Glutamatergic neuron (in vitro differentiated cells): ENCODE measurements around the gene CSTA. TPM values are rescaled to one million over a fixed set of nuclear protein-coding genes. Genes with fewer than 3 reads are reported as not detected.

Experiments
- DNase-seq: peaks from one replicate; pipeline ENCODE4 v3.0.0; 2022
- H3K27ac Mint-ChIP-seq: one replicate; pipeline ENCODE4 v1.8.0; 2020; ENCODE audit warnings: mild to moderate bottlenecking, mixed read lengths, inconsistent platforms; ENCODE audit not compliant: unreplicated experiment
- H3K27me3 Mint-ChIP-seq: one replicate; pipeline ENCODE4 v1.8.0; 2020; ENCODE audit warnings: mild to moderate bottlenecking, moderate library complexity, mixed read lengths, inconsistent platforms; ENCODE audit not compliant: unreplicated experiment
- H3K36me3 Mint-ChIP-seq: one replicate; pipeline ENCODE4 v1.8.0; 2020; ENCODE audit warnings: mild to moderate bottlenecking, mixed read lengths, inconsistent platforms; ENCODE audit not compliant: unreplicated experiment
- H3K4me1 Mint-ChIP-seq: one replicate; pipeline ENCODE4 v1.8.0; 2020; ENCODE audit warnings: mild to moderate bottlenecking, low read depth, mixed read lengths, inconsistent platforms; ENCODE audit not compliant: unreplicated experiment
- H3K4me3 Mint-ChIP-seq: one replicate; pipeline ENCODE4 v1.8.0; 2020; ENCODE audit warnings: mild to moderate bottlenecking, mixed read lengths, inconsistent platforms; ENCODE audit not compliant: unreplicated experiment
- H3K9me3 Mint-ChIP-seq: one replicate; pipeline ENCODE4 v1.8.0; 2020; ENCODE audit warnings: mild to moderate bottlenecking, moderate library complexity, mixed read lengths, inconsistent platforms; ENCODE audit not compliant: unreplicated experiment
- total RNA-seq: library from RNA; stranded (reverse); fragmentation: NEBNext Ultra II Directional; extraction: Animal tissue kit (Norgen Biotek cat#: 25700); gene quantifications from one replicate; pipeline ENCODE4 v1.2.1, GENCODE V29; 2021; ENCODE audit not compliant: unreplicated experiment
- TF ChIP-seq, protein P1 (sequence below): fragments of 200-600 bp; sonication (generic); IDR thresholded peaks from one replicate; pipeline ENCODE4 v1.5.0; 2021; ENCODE audit not compliant: partially characterized antibody, unreplicated experiment

The CSTA gene
- total RNA-seq, 1 donor from 2014 or later = not detected

DNA sequence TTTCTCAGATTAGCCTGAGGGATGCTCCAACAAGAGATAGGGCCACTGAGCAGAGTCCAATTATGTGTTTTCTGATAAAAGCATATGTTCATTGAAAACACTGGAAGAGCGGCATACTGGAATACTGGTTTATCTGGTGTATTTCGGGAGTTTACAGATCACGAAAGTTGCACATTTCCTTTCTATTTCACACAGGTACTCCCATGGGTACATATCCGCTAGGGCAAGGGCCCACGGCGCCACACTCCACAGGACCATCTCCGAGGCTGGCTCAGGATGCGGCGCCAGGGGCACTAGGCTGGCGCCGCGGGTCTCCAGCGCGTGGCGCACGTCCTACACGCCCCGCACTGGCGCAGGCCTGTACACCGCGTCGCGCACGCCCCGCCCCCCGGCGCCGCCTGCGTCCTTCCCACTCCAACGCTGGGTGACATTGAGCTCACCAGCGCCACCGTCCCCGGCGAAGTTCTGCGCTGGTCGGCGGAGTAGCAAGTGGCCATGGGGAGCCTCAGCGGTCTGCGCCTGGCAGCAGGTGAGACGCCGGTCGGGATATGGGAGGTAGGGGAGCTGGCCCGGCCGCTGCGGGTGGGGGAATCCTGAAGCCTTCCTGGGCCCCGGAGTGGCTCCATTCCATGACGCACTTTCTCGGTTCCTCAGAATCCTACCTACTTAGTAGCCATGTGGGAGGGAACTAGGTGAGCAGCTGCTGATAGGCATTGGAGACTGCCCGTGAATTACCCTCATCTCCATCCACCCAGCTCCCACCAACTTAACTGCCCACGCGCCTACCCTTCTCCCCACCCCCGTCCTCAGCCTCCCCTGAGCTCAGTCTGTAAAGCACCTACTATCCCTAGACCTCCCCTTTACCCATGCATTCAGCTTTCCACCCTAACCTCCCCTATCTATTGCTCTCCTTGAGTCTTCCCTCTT, 59.0 kb downstream of the CSTA start, which contains the start of gene FAM162A:
Gene FAM162A, plus strand, starts transcription at position 412 of the 927 bp plus-strand sequence. Its CDS starts 84 bp downstream, at position 496.
- TF ChIP-seq, protein P1, sequence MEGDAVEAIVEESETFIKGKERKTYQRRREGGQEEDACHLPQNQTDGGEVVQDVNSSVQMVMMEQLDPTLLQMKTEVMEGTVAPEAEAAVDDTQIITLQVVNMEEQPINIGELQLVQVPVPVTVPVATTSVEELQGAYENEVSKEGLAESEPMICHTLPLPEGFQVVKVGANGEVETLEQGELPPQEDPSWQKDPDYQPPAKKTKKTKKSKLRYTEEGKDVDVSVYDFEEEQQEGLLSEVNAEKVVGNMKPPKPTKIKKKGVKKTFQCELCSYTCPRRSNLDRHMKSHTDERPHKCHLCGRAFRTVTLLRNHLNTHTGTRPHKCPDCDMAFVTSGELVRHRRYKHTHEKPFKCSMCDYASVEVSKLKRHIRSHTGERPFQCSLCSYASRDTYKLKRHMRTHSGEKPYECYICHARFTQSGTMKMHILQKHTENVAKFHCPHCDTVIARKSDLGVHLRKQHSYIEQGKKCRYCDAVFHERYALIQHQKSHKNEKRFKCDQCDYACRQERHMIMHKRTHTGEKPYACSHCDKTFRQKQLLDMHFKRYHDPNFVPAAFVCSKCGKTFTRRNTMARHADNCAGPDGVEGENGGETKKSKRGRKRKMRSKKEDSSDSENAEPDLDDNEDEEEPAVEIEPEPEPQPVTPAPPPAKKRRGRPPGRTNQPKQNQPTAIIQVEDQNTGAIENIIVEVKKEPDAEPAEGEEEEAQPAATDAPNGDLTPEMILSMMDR = peak; percentile 26
- Mint-ChIP-seq H3K4me1 (peaks cover 13% of the 10 kb centered on the region), H3K4me3 (peak within 1 kb of the TSS; percentile 86), H3K27ac (peak within 1 kb of the TSS; percentile 96), H3K9me3 (no peaks in the 10 kb centered on the region), H3K36me3 (no peaks in the 10 kb centered on the region), H3K27me3 (no peaks in the 10 kb centered on the region)
- peak; percentile 97 for DNase-seq

DNA sequence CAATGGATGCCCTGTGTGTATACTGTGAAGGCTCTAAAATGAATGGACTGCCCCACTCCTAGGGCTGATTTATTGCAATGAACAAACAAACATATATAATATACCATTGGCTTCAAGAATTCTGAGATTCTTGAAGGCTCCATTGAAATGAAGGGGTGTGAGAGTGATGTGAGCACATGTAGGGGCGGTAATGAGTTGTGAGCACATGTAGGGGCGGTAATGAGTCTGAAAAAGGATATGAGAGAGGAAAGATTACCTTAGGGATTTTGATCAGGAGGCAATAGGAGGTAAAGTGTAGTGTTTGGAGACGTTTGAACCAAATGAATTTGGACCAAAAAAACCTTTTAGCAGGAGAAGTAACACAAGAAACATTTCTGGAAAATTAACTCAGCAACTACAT, 62.7 kb downstream of the CSTA start:
- TF ChIP-seq, protein P1 = no peak
- Mint-ChIP-seq H3K4me1 (peaks cover 22% of the 10 kb centered on the region), H3K9me3 (no peaks in the 10 kb centered on the region), H3K36me3 (no peaks in the 10 kb centered on the region), H3K27ac (no peak overlapping the region), H3K4me3 (no peak overlapping the region), H3K27me3 (no peaks in the 10 kb centered on the region)
- DNase-seq = no peak

DNA sequence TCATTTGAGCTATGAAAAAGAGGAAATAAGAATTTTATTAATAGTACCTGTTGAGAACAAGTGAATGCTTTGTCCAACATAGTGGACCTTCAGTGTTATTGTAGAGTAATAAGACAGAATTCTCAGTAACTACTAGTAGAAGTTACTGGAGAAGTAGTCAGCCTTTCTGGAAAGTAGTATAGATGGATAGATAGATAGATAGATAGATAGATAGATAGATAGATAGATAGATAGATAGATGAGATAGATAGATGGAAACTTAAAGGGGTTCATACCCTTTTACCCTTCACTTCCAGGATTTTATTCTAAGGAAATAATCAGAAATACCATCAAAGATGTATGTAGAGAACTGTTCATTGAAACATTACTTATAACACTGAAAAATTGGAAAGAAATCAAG, 64.1 kb downstream of the CSTA start:
- DNase-seq = no peak
- H3K36me3 Mint-ChIP-seq = no peaks in the 10 kb centered on the region
- no peaks in the 10 kb centered on the region for H3K9me3 Mint-ChIP-seq
- peaks cover 20% of the 10 kb centered on the region for H3K4me1 Mint-ChIP-seq
- TF ChIP-seq, protein P1 = no peak
- no peak overlapping the region for H3K4me3 Mint-ChIP-seq
- H3K27me3 Mint-ChIP-seq = peaks cover 2% of the 10 kb centered on the region
- no peak overlapping the region for H3K27ac Mint-ChIP-seq

DNA sequence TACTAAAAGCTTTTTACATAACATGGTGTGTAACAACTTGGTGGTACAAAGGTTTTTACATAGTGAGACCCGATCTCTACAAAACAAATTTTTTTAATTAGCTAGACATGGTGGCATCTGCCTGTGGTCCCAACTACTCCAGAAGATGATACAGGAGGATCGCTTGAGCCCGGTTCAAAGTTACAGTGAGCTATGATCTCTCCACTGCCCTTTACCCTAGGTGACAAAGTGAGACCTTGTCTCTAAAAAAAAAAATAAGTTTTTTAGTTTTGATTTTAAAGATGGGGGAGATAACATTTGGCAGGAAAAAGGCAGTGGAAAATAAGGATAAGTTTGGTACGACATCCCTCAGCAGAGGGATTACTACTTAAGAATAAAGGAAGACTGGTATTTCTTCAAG, 64.8 kb downstream of the CSTA start:
- Mint-ChIP-seq H3K36me3 (no peaks in the 10 kb centered on the region), H3K4me3 (no peak overlapping the region), H3K4me1 (peaks cover 17% of the 10 kb centered on the region), H3K9me3 (no peaks in the 10 kb centered on the region), H3K27me3 (peaks cover 2% of the 10 kb centered on the region), H3K27ac (no peak overlapping the region)
- no peak for DNase-seq
- TF ChIP-seq, protein P1 = no peak

DNA sequence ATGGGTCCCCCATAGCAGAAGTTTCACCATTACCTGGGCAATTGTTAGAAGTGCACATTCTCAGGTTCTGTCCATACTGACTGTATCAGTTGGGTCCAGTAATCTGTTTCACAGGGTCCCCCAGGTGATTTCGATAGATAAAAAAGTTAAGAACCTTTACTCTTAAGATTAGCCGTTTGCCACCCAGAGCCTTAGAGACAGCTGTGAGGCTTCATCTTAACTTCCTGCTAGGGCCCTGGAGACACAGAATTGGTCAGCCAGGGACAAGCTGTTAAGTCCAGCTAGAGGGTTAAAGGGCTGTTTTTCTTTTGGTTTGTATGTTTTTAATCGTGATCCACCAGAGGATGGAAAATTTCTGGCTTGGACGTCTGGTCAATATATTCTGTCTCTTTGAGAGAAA, 65.6 kb downstream of the CSTA start:
- H3K9me3 Mint-ChIP-seq = no peaks in the 10 kb centered on the region
- DNase-seq = no peak
- TF ChIP-seq, protein P1 = no peak
- H3K27ac Mint-ChIP-seq = no peak overlapping the region
- H3K4me1 Mint-ChIP-seq = peaks cover 17% of the 10 kb centered on the region
- H3K27me3 Mint-ChIP-seq = peaks cover 2% of the 10 kb centered on the region
- H3K4me3 Mint-ChIP-seq = no peak overlapping the region
- H3K36me3 Mint-ChIP-seq = no peaks in the 10 kb centered on the region
